SK-N-SH (cell line): ENCODE results near the gene HID1. TPM values are rescaled to one million over a fixed set of nuclear protein-coding genes. Genes with fewer than 3 reads are reported as not detected.

Source experiments
- CTCF ChIA-PET: fragments of 300-600, 350-600 bp; formaldehyde crosslinking; extraction: SDS; loops from one replicate; lab custom pipeline; 2021; lab: Yijun Ruan, JAX
- POLR2A ChIA-PET: fragments of 350-600 bp; sonication (Branson Sonifier 250); formaldehyde crosslinking; extraction: SDS; loops from one replicate; lab custom pipeline; 2020; ENCODE audit warnings: antibody characterized with exemption, inconsistent platforms; lab: Yijun Ruan, JAX
- DNase-seq: peaks from one replicate; pipeline ENCODE4 v3.0.0; 2012
- H2AFZ ChIP-seq: fragments of 200-600 bp; sonication (generic); 2 replicates; pipeline ENCODE4 v1.8.1; 2016; ENCODE audit warnings: antibody characterized with exemption, mild to moderate bottlenecking, low read depth
- H3F3A ChIP-seq: fragments of 200-600 bp; sonication (generic); replicated peaks from 2 replicates; pipeline ENCODE3; 2016; ENCODE audit warnings: antibody characterized with exemption, mild to moderate bottlenecking; ENCODE audit not compliant: insufficient read depth
- H3K27ac ChIP-seq, 2 experiments: fragments of 200-500 bp in 1 of 2; fragments of 200-600 bp in 1 of 2; sonication (Bioruptor generic) in 1 of 2; sonication (generic), shearing (Covaris generic) in 1 of 2; 2 replicates each; pipeline versions ENCODE4 v1.5.1 to v1.6.1; 2014 to 2016; ENCODE audit warnings: low read depth in 2 of 2, inconsistent platforms in 1 of 2, low read length in 1 of 2, mild to moderate bottlenecking in 1 of 2, mixed read lengths in 1 of 2
- H3K27me3 ChIP-seq: fragments of 200-600 bp; sonication (generic), shearing (Covaris generic); 2 replicates; pipeline ENCODE4 v1.6.1; 2016; ENCODE audit warnings: mixed run types; ENCODE audit not compliant: insufficient read depth
- H3K36me3 ChIP-seq, 2 experiments: fragments of 200-500 bp in 1 of 2; fragments of 200-600 bp in 1 of 2; sonication (Bioruptor generic) in 1 of 2; sonication (generic) in 1 of 2; replicated peaks in 1 of 2; 2 replicates each; pipeline versions ENCODE3 to v1.5.1; 2014 to 2016; ENCODE audit warnings: low read length in 1 of 2, mild to moderate bottlenecking in 1 of 2; ENCODE audit not compliant: insufficient read depth in 2 of 2, control insufficient read depth in 1 of 2
- H3K4me1 ChIP-seq, 2 experiments: fragments of 200-500 bp in 1 of 2; fragments of 200-600 bp in 1 of 2; sonication (Bioruptor generic) in 1 of 2; sonication (generic), shearing (Covaris generic) in 1 of 2; 2 replicates each; pipeline versions ENCODE4 v1.5.1 to v1.6.1; 2014 to 2016; ENCODE audit warnings: low read depth in 1 of 2, low read length in 1 of 2, mixed run types in 1 of 2; ENCODE audit not compliant: insufficient read depth in 2 of 2, control insufficient read depth in 1 of 2
- H3K4me2 ChIP-seq: fragments of 200-600 bp; sonication (generic), shearing (Covaris generic); 2 replicates; pipeline ENCODE4 v1.6.1; 2017; ENCODE audit warnings: mixed run types
- H3K4me3 ChIP-seq, 2 experiments: fragments of 200-500 bp in 1 of 2; fragments of 200-600 bp in 1 of 2; sonication (Bioruptor generic) in 1 of 2; sonication (generic), shearing (Covaris generic) in 1 of 2; 2 replicates each; pipeline versions ENCODE4 v1.5.1 to v1.8.1; 2014 to 2016; ENCODE audit warnings: low read depth in 2 of 2, inconsistent platforms in 1 of 2, low read length in 1 of 2, mild to moderate bottlenecking in 1 of 2, mixed read lengths in 1 of 2, moderate library complexity in 1 of 2
- H3K79me2 ChIP-seq: fragments of 200-600 bp; sonication (generic); 2 replicates; pipeline ENCODE4 v1.8.1; 2017; ENCODE audit warnings: mild to moderate bottlenecking; ENCODE audit not compliant: insufficient read depth
- H3K9ac ChIP-seq: fragments of 200-600 bp; sonication (generic); 2 replicates; pipeline ENCODE4 v1.6.1; 2017; ENCODE audit warnings: mixed run types
- H3K9me2 ChIP-seq: fragments of 200-600 bp; sonication (generic); 2 replicates; pipeline ENCODE4 v1.6.1; 2017; ENCODE audit warnings: mixed run types
- H3K9me3 ChIP-seq: fragments of 200-600 bp; sonication (generic); 2 replicates; pipeline ENCODE4 v1.6.1; 2017; ENCODE audit warnings: mixed run types, mild to moderate bottlenecking, moderate library complexity
- H4K20me1 ChIP-seq: fragments of 200-600 bp; sonication (generic); 2 replicates; pipeline ENCODE4 v1.6.1; 2017; ENCODE audit warnings: mild to moderate bottlenecking, mixed run types; ENCODE audit not compliant: insufficient read depth
- CTCF ChIP-seq: fragments of 200-600 bp; sonication (generic); IDR thresholded peaks from 2 replicates; pipeline ENCODE4 v1.6.1; 2017; ENCODE audit warnings: antibody characterized with exemption, mild to moderate bottlenecking, moderate library complexity
- EP300 ChIP-seq, 2 experiments: IDR thresholded peaks; 2 replicates each; pipeline versions ENCODE4 v1.4.0 to v1.6.1; 2012; ENCODE audit warnings: borderline replicate concordance in 1 of 2, low read depth in 1 of 2, low read length in 1 of 2
- FOSL2 ChIP-seq: IDR thresholded peaks from 2 replicates; pipeline ENCODE4 v1.4.0; 2012; ENCODE audit warnings: low read depth, mild to moderate bottlenecking, moderate library complexity, borderline replicate concordance
- FOXJ3 ChIP-seq: sonication (generic); formaldehyde crosslinking; IDR thresholded peaks from 2 replicates; pipeline ENCODE4 v1.5.1; 2020; ENCODE audit warnings: mild to moderate bottlenecking, missing genetic modification reagents
- GABPA ChIP-seq: IDR thresholded peaks from 2 replicates; pipeline ENCODE4 v1.4.0; 2012; ENCODE audit warnings: low read depth, mild to moderate bottlenecking
- IRF3 ChIP-seq: fragments of 150-350 bp; IDR thresholded peaks from 2 replicates; pipeline ENCODE4 v1.6.1; 2016; ENCODE audit warnings: mild to moderate bottlenecking, low read depth, low read length
- MAX ChIP-seq: IDR thresholded peaks from 2 replicates; pipeline ENCODE4 v1.4.0; 2012; ENCODE audit warnings: low read depth
- MEF2A ChIP-seq: IDR thresholded peaks from 2 replicates; pipeline ENCODE4 v1.4.0; 2012; ENCODE audit warnings: low read depth, borderline replicate concordance
- RAD21 ChIP-seq: IDR thresholded peaks from 2 replicates; pipeline ENCODE4 v1.6.1; 2012; ENCODE audit warnings: mild to moderate bottlenecking, low read length
- RCOR1 ChIP-seq: fragments of 150-350 bp; IDR thresholded peaks from 2 replicates; pipeline ENCODE4 v1.6.1; 2017; ENCODE audit warnings: antibody characterized with exemption, low read length
- RXRA ChIP-seq: IDR thresholded peaks from 2 replicates; pipeline ENCODE4 v1.4.0; 2012; ENCODE audit warnings: low read depth, mild to moderate bottlenecking, borderline replicate concordance
- SIN3A ChIP-seq: IDR thresholded peaks from 2 replicates; pipeline ENCODE4 v1.6.1; 2012; ENCODE audit warnings: low read depth, mild to moderate bottlenecking, low read length, moderate library complexity, borderline replicate concordance
- YY1 ChIP-seq: IDR thresholded peaks from 2 replicates; pipeline ENCODE4 v1.4.0; 2012; ENCODE audit warnings: low read depth, mild to moderate bottlenecking
- WGBS: methylation state at CpG from one replicate; pipeline ENCODE4 v1.1.6; 2017; ENCODE audit warnings: low lambda C conversion rate; 5-methylcytosine and 5-hydroxymethylcytosine counted together
- polyA plus RNA-seq, 3 experiments: library from polyadenylated mRNA; depleted of rRNA; stranded (reverse); fragments of >200 nt; gene quantifications; 2 replicates each; pipeline ENCODE4 v1.2.3, GENCODE V29; 2012
- TF ChIP-seq, protein P1 (sequence below): IDR thresholded peaks from 2 replicates; pipeline ENCODE4 v1.6.1; 2012; ENCODE audit warnings: mild to moderate bottlenecking, low read depth, low read length, moderate library complexity

HID1 gene
- polyA plus RNA-seq, 1 of the 3 experiments (the other 2 are of a cell fraction): 2.5 TPM

DNA sequence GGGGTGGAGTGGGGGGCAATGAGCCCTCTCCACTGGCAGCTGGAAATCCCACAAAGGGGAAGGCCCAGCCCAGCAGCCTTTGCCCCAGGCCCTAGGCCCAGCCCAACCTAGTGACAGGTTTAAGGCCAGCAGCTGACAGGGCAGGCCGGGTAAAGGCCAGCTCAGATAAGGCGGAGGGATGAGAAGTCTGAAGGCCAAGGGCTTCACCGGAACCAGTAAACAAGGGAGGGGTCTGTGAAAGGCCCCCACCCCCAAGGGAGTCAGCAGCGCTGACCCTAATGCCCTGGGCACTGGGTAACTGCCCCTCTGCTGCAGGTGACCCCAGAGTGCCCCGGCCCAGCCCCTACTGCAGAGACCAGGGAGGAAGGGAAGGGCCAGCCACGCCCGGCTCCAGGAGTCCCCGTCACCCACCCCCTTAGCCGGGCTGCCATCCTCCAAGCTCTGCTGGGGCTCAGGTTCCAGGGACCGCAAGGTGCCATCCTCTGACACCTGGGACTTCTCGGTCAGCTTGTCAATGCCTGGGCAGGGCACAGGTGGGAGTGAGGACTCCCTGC lies 19.3 kb downstream of the HID1 start:
- ChIA-PET POLR2A (no interaction called here), CTCF (interaction anchor here (1.0 to 10.7 kb wide), 4 partner anchors 8 to 88 kb away, joined by 3 to 104 read pairs (median 6); partner anchors contain the start of genes OTOP2 and USH1G)
- DNase-seq: no peak
- no peak overlapping the region for H3K27ac ChIP-seq
- H3K4me2 ChIP-seq: no peak overlapping the region
- TF ChIP-seq CTCF (no peak), MAX (no peak), FOSL2 (no peak), EP300 (IDR thresholded peaks at IDR 0.05; ENCODE audit: borderline replicate concordance in 1 of 2, low read depth in 1 of 2, low read length in 1 of 2) (no peak)
- no peak overlapping the region for H3K4me3 ChIP-seq
- H3K27me3 ChIP-seq: peaks cover 30% of the 10 kb centered on the region
- no peaks in the 10 kb centered on the region for H3K9me3 ChIP-seq
- no peaks in the 10 kb centered on the region for H4K20me1 ChIP-seq
- H3K79me2 ChIP-seq: no peaks in the 10 kb centered on the region
- H3K9ac ChIP-seq: no peak overlapping the region
- H3F3A ChIP-seq: no peaks in the 10 kb centered on the region
- no peak overlapping the region for H2AFZ ChIP-seq
- H3K36me3 ChIP-seq: no peaks in the 10 kb centered on the region
- no peaks in the 10 kb centered on the region for H3K9me2 ChIP-seq
- no peaks in the 10 kb centered on the region; a peak in 1 of 4 replicates for H3K4me1 ChIP-seq
- 82% methylated on average over 10 of the region's 11 CpGs for WGBS

DNA sequence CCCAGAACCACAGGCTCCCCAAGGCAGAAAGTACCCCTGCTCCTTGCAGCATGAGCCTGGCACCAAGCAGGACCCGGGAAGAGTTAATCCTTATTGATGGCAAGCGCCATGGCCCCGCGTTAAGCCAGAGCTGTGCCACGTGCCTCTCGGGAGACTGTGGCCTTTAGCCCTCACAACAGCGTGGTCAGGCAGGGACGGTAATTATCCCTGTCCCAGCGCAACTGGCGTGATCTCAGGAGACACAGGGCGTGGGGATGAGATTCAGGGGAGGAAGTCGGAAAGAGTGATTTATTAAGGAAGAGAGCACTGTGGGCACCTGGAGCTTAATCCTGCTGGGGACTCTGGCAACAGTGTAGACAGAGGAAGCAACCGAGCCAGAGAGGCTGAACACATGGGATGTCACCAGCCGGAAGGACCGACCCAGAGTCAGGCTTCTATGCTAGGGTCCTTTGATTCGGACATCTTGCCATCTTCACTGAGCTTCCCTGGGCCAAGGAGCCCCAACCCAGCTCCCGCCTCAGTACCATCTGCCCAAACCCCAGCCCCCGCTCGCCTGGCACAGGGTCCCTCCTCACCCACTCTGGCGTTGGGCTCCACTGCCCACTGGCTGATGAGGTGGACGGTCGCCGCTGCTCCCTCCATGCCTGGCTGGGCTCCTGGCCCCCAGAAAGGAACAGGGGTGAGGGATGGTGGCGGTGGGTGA lies 20.0 kb downstream of the HID1 start:
- ChIA-PET CTCF (interaction anchor here (1.0 to 10.7 kb wide), 4 partner anchors 9 to 87 kb away, joined by 3 to 104 read pairs (median 6); partner anchors contain the start of genes OTOP2 and USH1G), POLR2A (no interaction called here)
- TF ChIP-seq MAX (no peak), RXRA (no peak), FOXJ3 (CRISPR knock-in tag) (no peak), YY1 (no peak), RCOR1 (no peak), GABPA (no peak), IRF3 (no peak), SIN3A (no peak), MEF2A (no peak), RAD21 (no peak)
- TF ChIP-seq, protein P1, sequence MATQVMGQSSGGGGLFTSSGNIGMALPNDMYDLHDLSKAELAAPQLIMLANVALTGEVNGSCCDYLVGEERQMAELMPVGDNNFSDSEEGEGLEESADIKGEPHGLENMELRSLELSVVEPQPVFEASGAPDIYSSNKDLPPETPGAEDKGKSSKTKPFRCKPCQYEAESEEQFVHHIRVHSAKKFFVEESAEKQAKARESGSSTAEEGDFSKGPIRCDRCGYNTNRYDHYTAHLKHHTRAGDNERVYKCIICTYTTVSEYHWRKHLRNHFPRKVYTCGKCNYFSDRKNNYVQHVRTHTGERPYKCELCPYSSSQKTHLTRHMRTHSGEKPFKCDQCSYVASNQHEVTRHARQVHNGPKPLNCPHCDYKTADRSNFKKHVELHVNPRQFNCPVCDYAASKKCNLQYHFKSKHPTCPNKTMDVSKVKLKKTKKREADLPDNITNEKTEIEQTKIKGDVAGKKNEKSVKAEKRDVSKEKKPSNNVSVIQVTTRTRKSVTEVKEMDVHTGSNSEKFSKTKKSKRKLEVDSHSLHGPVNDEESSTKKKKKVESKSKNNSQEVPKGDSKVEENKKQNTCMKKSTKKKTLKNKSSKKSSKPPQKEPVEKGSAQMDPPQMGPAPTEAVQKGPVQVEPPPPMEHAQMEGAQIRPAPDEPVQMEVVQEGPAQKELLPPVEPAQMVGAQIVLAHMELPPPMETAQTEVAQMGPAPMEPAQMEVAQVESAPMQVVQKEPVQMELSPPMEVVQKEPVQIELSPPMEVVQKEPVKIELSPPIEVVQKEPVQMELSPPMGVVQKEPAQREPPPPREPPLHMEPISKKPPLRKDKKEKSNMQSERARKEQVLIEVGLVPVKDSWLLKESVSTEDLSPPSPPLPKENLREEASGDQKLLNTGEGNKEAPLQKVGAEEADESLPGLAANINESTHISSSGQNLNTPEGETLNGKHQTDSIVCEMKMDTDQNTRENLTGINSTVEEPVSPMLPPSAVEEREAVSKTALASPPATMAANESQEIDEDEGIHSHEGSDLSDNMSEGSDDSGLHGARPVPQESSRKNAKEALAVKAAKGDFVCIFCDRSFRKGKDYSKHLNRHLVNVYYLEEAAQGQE: no peak
- Histone ChIP-seq H3K27me3 (peaks cover 36% of the 10 kb centered on the region), H3K4me3 (no peak overlapping the region), H3K36me3 (no peaks in the 10 kb centered on the region), H3K9ac (no peak overlapping the region), H3K9me3 (no peaks in the 10 kb centered on the region), H3K9me2 (no peaks in the 10 kb centered on the region), H3K27ac (no peak overlapping the region), H4K20me1 (no peaks in the 10 kb centered on the region), H2AFZ (no peak overlapping the region), H3F3A (no peaks in the 10 kb centered on the region), H3K4me2 (no peak overlapping the region), H3K79me2 (no peaks in the 10 kb centered on the region), H3K4me1 (no peaks in the 10 kb centered on the region; a peak in 1 of 4 replicates)
- 86% methylated on average over 17 of the region's 24 CpGs for WGBS
- no peak for DNase-seq
